Measurements from ENCODE around the gene ZNF879.
A peak's percentile ranks its signal among the peaks of the same experiment; 100 is the strongest.

ZNF879 gene

DNA sequence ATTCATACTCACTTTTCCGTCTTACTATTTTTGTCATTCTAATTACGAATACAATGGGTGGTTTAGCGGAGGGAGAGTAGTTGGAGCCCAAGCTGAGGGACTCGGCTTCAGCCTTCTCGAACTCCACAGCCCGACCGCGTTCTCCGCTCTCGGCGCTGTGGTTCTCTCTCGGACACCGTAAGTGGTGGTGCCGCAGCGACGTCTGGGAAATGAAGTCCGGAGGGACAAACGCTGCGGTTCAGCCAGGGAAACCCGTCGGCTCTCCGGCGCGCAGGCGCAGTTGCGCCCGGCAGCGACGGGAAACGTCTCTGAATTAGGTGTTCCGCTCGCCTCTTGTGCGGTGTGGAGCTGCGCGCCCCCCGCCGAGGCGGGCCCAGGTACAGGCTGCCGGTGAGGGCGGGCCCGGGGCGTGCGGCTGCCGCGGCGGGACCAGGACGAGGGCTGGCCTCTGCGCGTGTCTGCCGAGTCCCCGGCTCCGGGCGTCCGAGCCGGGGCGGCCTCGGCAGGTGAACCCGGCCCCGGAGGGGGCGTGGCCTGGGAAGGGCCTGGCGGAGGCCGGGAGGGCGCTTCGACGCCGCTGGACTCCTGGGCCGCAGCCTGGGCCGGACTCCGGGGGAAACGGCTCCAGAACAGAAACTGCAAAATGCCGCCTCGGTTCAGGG lies at the start of gene ZNF879:
Gene ZNF879 (plus strand): TSS at position 277 of the 662 bp plus-strand sequence. CDS start 1,201 bp downstream, outside the sequence.
- DNase-seq (ENCODE audit: low read depth in 3 of 3, low spot score in 1 of 3) = peak; percentile 85 to 89 (median 86)

DNA sequence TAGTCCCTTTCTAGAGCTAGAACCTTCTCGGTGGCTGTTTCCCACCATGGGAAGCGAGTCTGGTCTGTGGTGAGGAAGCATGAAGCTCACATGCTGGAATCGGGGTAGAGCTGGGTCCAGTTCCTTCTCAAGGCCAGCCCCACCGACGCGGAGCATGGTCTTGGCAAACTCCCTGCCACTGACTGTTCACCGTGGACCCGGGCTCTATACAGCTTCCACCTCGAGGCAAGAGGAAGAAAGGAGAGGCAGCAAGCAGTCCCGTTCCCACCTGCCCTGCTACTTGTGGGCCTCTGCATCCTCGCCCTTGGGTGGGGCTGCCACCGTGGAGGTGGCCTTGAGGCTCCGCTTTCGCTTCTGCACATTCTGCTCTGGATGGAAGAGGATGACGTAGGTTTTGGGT lies 42.2 kb upstream of the ZNF879 start:
- no peak for DNase-seq (ENCODE audit: low read depth in 3 of 3, low spot score in 1 of 3)

DNA sequence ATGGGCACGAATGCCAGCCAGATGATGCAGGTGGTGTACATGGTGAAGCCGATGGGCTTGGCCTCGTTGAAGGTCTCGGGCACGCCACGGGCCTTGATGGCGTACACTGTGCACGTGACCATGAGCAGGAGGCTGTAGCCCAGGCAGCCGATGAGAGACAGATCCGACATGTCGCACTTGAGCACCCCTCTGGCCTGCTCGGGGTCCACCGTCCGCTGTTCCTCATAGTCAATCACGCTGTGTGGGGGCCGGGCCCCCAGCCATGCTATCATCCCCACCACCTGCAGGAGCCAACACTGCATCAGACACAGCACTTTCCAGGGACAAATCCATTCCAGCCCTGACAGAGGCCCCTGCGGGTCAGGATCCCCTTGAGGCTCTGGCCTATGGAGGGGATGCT lies 40.7 kb upstream of the ZNF879 start:
- no peak for DNase-seq (ENCODE audit: low read depth in 3 of 3, low spot score in 1 of 3)

DNA sequence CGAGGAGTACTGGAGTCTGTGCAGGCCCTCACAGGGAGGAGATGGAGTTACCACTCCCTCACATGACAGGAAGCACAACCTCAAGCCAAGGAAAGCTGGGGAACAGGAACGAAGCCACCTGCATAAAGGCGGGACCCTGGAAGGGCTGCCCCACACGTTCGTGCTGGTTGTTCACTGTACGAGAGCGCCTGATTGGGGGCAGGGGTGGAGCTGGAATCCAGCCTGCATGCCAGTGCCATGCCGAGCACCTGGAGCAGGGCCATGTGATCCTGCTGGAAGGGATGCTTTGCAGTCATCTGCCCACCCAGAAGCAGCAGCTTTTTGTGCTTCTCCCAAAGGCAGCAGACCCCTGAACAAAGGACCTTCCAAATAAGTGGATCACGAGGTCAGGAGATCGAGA lies 39.9 kb upstream of the ZNF879 start:
- DNase-seq (ENCODE audit: low read depth in 3 of 3, low spot score in 1 of 3) = no peak

DNA sequence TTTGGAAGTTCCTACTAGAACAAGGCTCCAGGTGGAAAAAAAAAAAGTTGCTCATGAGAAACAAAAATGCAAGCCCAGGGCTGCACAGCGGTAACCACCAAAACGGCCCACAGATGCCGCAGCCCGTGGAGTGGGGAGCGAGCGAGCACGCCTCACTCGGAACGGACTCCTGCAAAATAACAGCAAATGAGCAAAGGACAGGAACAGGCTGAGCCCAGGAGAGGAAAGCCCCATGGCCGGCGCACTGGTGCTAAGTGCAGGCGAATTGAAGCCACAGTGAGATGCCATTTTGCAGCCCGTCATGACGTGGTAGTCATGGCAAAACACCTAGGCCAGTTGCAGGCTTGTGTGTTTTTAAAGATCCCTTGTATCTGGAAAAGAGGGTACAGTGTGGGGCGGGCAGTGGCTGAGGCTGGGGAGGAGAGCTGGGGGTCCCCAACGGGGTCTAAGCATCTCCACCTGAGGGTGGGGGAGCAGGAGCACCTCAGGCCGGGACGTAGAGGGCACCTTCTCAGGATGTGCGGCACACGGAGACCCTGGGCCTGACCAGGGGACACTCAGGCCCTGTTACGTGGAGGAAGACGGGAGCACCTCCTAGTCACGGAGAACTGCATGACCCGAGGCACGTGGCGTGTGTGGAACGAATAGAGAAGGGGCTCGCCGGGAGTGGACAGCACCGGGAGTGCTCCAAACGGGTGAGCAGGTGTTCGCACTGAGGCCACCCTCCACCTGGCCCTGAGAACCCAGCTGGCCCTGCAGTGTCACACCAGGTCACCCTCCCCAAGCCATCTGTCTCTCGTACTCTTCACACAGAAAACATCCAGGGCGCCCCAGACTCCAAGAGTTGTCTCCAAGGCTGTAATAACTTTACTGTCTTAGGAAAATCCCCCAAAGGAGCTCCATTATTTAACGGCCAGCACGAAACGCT lies 39.2 kb upstream of the ZNF879 start:
- no peak for DNase-seq (ENCODE audit: low read depth in 3 of 3, low spot score in 1 of 3)

DNA sequence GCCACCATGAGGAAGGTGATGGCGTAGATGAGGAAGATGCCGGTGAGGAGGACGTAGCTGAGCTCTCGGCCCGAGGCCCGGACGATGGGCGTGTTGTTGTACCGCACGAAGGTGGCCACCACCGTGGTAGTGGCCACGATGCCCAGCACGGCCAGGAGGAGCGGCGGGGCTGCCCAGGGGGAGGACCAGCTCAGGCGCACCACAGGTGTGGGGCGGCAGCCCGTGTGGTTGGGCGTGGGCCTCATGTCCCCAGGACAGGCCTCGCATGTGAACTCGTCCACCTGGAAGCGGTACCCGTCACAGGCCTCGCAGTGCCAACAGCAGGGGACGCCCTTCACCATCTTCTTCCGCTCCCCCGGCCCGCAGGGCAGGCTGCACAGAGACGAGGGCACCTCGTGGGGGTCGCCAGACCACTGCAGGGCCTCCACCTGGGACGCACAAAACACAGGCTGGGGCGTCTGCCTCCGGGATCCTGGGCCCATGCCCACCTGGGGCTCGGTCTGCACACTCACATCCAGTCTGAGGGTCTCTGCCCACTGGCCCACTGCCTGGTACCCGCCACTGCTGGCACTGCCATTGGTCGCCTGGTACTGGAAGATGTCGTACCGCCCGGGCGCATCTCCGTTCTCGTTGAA lies 37.2 kb upstream of the ZNF879 start:
- no peak for DNase-seq (ENCODE audit: low read depth in 3 of 3, low spot score in 1 of 3)

DNA sequence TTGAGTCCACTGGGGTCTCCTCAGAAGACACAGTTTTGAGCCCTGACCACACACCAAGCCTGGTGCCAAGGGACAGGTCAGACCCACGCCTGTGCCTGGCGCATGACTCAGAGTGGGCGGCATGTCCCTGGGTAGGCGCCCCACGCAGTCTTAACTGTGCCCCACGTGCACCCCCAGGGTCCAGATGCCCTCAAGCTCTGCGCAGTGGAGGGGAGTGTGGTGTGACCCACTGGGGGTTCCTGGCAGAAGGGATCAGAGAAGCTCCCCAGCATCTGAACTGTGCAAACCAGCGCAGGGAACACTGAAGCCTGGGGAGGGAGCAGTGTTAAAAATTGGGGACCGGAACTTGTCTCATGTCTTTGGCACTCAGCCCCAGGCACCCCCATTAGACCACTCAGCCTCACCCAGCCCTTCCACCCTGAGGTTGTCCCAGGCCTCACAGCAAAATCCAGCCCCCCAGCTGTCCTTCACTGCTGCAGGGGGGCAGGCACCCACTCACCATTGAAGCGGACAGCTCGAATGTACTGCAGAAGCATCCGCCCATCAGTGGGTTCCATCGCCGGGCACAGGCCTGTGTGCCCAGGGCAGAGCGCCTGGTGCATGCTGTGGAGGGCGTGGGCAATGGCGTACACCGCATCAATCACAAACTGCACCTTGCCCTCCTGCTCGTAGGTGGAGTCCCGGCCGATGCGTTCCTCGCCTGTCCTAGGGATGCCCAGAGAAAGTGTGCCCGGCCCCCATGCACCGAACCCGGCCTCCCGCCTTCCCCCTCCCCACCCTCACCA lies 35.0 kb upstream of the ZNF879 start:
- DNase-seq (ENCODE audit: low read depth in 3 of 3, low spot score in 1 of 3) = no peak

DNA sequence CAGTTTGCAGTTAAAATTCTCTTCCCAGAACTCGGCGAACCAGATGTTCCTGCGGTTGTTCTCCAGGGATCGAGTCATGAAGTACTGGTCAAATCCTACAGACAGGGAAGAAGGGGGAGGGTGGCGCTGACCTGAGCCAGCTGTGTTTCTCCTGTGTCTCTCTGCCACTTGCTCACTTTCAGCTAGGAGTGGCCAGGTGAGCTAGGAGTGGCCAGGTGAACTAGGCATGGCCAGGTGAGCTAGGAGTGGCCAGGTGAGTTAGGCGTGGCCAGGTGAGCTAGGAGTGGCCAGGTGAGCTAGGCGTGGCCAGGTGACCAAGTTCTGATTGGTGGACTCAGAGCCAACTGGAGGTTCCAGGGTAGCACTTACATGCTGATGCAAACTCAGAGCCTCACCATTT lies 34.3 kb upstream of the ZNF879 start:
- DNase-seq (ENCODE audit: low read depth in 3 of 3, low spot score in 1 of 3) = no peak

DNA sequence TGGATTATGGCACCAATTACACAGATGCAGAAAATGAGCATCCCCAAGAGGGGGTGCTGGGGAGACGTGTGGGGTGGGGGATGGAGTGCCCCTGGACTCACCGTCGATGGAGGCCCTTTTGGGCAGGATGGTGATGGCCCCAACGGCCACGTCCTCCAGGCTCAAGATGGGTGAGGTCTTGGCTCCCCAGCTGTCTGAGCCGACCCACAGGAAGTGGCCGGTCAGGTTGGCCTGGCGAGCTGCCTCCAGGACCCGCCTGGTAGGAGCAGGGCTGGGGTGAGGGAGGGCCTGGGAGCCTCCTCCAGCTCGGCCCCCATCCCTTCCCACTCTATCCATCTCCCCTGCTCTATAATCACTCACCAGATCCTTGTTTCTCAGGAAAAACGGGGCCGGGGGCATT lies 33.1 kb upstream of the ZNF879 start:
- DNase-seq (ENCODE audit: low read depth in 3 of 3, low spot score in 1 of 3) = no peak

DNA sequence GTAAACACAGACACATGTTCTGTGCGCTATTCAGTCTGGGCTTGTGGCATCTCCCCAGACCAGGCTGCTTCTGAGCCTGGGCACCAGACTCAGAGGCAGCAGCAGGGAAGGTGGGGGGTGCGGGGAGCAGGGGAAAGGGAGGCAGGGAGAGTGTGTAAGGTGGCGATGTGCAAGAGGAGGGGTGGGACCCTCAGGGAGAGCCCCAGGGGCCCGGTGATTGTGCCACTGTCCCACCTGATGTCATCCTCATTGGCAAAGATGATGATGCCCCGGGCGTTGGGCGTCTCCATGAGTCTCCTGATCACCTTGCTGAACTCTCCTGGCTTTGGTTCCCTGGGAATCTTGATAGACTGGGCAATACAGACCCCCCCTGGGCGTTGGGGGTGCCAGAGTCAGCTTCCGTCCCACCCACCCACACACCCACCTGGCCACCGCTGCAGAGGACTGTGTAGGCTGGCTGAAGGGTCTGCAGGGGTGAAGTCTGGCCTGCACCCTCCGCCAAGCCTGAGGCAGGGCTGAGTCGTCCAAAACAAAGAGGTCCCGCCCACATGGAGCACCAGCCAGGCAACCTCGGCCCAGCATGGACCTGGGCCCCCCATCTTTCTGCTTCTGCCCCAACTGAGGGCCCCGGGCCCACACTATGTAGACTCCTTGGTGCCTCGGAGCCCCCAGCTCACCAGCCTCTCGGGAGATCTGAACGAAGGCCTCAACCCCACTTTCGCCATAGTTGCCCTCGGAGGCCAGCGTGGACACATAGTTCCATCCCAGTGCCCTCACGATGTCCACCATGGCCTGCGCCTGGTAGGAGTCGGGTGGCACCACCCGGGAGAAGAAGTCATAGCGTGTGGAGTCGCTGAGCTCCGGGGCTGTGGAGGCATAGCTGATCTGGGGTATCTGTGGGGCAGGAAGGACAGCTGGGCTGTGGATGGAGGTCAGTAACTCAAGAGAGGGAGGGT lies 32.1 kb upstream of the ZNF879 start:
- DNase-seq (ENCODE audit: low read depth in 3 of 3, low spot score in 1 of 3) = no peak

DNA sequence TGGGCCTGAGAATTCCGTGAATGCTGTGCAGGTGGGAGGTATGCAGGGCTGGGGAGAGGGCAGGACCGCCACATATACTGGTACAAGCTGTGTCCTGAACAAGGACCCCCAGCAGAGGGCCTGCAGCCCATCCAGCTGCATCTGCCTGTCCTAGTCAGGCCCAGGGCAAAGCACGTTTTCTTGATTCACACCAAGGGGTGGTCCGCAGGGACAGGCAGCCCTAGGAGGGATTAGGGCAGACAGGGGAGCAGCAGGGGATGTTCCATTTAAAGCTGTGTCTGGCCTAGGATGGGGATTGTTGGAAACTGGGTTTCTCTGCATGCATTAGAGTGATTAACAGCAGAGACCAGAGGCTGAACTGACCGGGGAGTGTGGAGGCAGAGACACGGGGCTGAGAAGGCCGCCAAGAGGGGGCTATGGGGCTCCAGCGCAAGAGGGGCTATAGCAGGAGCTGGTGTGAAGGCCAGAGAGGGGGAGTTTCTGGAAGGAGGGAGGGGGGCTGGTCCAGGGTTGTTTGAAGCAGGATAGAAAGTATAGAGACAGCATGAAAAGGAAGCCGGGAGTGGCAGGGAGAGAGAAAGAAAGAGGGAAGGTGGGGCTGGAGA lies 31.2 kb upstream of the ZNF879 start:
- DNase-seq (ENCODE audit: low read depth in 3 of 3, low spot score in 1 of 3) = no peak

DNA sequence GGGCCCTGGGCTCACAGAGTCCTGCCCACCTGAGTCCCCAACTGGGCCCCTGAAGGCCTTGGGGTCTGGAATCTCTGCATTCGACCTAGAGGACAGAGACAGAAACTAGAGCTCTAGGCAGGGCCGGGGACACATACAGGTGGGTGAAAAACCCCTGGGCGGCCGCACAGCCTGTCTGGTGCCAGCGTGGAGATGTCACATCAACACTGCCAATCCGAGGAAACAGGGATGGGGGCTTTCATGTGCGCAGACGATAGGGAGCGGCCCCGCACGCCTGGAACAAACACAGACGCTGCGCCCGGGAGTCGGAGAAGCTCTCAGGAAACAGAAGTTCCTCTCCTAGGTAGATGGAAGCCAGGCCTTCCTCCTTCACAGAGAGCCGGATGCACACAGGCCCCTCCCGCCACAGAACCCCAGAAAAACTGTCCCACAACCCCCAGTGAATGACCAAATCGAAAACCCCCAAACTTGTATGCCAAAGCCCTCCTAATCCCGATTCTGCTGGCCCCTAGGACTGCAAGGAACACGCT lies 30.3 kb upstream of the ZNF879 start:
- no peak for DNase-seq (ENCODE audit: low read depth in 3 of 3, low spot score in 1 of 3)

DNA sequence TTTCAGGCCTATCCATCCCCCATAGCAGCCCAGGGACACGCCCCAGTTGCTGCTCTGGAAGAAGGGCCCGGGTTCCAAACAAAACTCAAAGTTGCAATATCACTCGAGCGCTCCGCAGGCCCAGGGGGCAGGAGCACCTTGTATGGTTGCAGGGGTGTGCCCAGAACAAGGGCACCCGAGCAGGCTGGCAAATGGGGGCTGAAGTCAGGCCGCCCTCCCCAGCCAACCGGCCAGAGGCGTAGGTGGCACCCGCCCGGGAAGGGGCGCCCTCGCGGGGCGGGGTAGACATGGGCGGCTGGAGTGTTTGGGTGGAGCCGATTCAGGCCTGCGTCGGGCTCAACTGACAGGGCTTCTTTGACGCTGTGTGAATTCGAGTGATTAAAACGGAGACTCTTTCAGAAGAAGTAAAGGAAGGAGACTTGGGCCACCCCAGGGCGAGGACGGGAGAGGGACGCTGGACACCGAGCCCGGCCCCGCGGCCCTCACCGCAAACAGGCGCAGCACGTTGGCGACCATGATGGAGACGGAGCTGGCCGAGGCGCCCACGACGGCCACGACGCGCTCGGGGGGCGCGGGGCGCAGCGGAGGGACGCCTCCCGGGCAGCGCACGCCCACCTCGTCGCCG lies 29.5 kb upstream of the ZNF879 start:
- no peak for DNase-seq (ENCODE audit: low read depth in 3 of 3, low spot score in 1 of 3)

DNA sequence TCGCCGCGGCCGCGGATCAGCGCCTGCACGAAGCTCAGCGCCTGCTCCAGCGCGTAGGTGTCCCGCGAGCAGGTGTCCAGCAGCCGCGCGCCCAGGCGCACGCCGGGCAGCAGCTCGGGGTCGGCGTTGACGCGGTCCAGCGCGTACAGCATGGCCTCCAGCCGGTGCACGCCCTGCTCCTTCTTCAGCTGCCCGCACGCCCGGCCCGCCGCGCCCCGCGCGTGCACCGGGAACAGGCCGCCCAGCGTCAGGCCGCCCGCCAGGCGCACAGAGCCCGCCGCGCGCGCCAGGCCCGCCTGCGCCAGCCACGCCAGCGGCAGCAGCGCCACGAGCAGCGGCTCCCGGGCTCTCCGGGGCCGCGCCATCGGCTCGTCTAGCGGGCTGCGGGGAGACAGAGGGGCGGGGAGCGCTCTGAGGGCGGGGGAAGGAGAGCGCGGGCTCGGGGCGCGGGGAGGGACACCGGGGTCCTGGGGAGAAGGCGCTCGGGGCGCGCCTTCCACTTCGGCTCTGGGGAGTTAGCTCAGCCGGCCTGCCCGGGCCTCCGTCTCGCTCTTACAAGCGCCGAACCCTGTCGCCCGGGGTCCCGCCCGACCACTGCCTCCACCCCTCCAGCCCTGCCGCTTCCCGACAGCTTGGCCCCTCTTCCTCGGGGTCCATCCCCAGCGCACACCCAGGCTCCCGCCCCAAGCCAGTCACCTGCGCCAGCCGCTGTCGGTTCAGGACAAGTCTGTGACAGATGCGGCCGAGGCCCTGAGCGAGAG lies 28.8 kb upstream of the ZNF879 start, which contains the start of gene GRM6:
Gene GRM6 (minus strand): TSS at position 741 of the 761 bp plus-strand sequence. CDS start 376 bp downstream, at position 365.
- DNase-seq (ENCODE audit: low read depth in 3 of 3, low spot score in 1 of 3) = no peak

DNA sequence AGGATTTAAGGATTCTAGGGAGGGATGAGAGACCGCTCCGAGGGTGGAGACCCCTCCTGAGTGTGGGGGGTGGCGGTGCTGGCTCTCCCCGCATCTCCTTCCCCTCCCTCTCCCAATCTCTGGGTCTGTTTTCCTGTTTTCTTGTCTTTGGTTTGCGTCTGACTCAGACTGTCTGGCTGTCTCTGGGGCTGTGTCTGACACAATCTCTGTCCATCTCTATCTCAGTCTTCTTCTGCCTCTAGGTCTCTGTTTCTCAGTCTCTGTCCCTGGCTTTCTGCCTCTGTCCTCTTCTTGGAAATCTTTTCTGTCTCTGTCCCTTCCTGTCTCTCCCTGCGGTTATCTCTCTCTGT lies 28.3 kb upstream of the ZNF879 start:
- DNase-seq (ENCODE audit: low read depth in 3 of 3, low spot score in 1 of 3) = no peak

DNA sequence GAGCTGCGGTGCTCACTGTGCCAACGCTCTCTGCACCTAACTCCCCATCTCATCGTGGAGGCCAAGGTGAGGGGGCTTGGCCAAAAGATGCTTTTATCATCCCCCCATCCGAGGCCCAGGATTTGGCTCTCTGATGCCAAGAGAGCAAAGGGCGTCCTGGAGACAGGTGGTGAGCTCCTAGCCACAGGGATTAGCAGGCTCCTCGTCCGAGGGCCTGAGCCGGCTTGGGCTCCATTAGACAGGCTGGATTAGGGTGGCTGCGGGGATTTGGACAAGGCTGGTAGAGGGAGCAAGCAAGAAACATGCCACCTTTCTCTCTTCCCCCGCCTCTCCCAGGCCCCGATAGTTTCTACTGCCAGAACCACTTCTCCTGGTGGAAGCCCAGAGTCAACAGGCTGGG lies 27.4 kb upstream of the ZNF879 start:
- no peak for DNase-seq (ENCODE audit: low read depth in 3 of 3, low spot score in 1 of 3)

DNA sequence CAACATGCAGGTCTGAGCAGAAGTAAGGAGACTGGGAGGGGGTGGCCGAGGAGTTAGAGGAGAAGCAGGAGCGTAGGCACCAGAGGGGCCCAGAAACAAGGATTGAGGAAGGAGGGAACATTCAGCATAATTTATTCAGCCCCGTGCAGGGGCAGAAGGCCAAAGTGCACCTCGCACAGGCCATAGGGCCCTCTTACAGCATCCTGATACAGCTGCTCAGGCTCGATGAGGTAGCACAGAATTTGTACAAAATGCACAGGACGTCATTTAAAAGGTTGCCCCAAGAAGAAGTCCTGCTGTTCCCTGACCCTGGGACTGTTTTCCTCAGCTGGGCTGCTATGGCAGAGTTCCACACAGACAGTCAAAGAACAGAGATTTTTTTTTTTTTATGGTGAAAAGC lies 26.4 kb upstream of the ZNF879 start:
- DNase-seq (ENCODE audit: low read depth in 3 of 3, low spot score in 1 of 3) = no peak

DNA sequence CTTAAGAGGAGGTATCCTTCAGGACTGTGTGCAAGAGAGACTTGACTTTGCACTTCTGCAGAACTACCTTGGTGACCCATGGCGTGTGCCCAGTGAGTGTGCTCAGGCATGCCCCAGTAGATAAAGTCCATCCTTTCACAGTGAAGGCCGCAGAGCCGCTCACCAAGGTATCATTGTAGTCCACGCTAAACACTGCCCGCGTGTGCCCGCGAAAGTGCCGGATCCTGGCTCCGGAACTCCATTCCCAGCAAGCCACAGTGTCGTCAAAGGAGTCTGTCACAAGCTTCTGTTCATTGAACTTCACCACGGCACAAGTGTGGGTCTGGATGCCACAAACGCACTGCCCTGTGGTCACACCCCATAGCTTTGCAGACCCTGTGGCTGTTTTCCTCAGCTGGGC lies 25.2 kb upstream of the ZNF879 start:
- no peak for DNase-seq (ENCODE audit: low read depth in 3 of 3, low spot score in 1 of 3)
